GM21528 (cell line): ENCODE data around the gene MIER1.
"Not testable (repeated sequence)": the region's sequence is repeated elsewhere in the genome, so short reads cannot be mapped to it uniquely, and the experiment has no call there.

Source experiments
- ATAC-seq: cut with Tn5 transposase; IDR thresholded peaks from one replicate; pipeline ENCODE4 v1.9.1; 2021; ENCODE audit warnings: mild to moderate bottlenecking, moderate library complexity; ENCODE audit not compliant: unreplicated experiment, low FRiP score

The MIER1 gene

DNA sequence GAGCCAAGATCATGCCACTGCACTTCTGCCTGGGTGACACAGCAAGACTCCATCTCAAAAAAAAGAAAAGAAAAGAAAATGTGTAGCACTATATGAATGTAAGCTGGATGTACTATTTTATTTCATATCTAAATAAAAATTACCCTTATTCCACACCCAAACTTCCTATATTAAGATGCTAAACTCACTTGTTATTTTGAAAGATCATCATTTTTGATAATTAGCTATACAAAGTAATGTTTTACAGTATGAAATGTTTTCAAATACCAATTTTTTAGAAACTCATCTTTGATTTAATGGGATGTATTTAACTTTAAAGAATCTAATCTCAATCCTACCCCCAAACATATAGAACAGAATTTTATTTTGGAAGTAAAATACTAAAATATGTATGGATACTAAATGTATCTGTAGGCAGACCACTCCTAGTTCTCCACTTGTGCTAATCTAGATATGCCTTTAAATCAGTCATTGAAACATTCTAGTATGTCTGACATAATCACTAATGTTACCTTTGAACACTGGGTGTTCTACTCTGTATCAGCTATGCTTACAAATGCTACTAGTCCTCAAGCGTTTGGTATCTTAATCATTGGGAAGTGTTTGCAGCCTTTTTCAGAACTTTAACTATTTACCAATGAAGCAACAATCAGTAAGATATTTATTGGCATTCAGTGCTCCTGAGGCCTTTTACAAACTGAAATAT, 12.9 kb downstream of the MIER1 start:
- no peak for ATAC-seq

DNA sequence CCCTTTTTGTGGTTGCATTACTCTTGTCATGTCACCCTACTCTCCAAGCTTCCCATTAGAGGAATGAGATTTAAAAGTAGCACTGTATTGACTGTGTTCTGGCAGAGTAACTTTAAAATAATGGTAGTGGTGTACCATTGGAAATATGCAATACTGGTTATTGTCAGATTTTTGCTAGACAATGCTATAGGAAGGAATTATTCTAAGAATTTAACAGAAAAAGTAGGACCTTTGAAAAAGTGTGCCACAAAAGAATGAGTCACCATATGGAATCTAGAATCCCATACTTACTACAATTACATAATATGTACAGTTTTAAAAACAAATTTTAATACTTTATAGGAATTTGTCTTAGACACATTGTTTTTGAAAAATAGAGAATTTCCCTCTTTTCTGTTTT, 13.8 kb downstream of the MIER1 start:
- no peak for ATAC-seq

- ATAC-seq: no peak
Measured at GRCh38 chr1:66940981-66941380, 16.2 kb downstream of the MIER1 start.

DNA sequence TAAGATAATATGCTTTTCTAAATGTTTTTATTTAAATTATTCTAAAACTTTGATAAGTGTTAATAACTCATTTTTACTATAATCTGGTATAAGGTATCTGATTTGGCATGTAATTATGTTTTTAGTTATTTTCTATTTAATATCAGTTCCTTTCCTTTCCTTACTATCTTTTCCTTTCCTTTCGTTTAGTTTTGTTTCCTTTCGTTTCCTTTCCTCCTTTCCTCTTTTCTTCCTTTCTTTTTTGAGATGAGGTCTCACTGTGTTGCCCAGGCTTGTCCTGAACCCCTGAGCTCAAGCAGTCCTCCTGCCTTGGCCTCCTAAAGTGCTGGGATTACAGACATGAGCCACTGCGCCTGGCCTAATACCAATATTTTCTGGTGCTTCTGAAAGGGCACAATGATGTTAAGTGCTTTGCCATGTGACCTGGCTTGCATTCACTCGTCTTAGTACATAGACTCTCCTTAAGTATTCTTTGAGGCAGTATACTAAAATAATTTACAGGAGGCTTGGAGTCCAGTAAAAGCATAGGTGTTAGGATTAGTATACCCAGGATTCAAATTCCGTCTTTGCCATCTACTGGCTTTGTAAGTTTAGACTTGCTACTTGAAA, 18.7 kb downstream of the MIER1 start:
- no peak for ATAC-seq

- ATAC-seq: no peak
Measured at GRCh38 chr1:66944330-66945274, 19.8 kb downstream of the MIER1 start.

- ATAC-seq: no peak
Measured at GRCh38 chr1:66945316-66945715, 20.5 kb downstream of the MIER1 start.

DNA sequence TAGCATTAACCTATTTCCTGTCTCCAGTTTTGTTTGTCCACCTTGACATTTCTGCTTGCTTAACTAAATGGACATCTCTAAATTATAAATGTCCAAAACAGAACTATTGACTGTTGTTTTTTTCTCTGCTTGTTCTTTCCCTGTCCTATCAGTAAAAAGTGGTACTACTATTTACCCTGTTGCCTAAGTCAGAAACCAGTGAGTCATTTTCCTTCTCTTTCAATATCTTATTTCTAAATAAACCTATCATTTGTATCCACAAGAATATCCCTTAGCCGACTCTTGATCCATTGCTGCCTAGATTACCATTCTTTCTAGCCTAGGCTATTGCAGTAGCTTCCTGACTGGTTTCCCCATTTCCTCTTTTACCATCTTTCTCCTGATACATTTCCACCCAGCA, 22.5 kb downstream of the MIER1 start:
- ATAC-seq: no peak

DNA sequence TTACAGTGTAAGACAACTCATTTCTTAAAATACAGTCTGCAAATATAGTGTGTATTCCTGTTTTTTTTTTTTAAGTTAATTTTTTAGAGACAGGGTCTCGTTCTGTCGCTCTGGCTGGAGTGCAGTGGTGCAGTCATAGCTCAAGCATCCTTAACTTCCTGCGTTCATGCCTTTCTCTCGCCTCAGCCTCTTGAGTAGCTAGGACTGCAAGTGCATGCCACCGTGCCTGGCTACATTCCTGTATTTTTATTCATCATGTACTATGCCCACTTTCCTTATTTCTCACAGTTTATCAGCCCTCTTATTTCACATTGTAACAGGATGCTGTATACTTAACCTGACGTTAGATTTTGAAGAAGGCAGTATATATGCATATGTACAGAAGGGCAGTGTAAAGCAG, 26.7 kb downstream of the MIER1 start:
- ATAC-seq: no peak

GRCh38 chr1:66954208-66954607, 29.4 kb downstream of the MIER1 start:
- ATAC-seq: peak; percentile 80

- no peak for ATAC-seq
Measured at GRCh38 chr1:66957938-66958337, 33.1 kb downstream of the MIER1 start.

DNA sequence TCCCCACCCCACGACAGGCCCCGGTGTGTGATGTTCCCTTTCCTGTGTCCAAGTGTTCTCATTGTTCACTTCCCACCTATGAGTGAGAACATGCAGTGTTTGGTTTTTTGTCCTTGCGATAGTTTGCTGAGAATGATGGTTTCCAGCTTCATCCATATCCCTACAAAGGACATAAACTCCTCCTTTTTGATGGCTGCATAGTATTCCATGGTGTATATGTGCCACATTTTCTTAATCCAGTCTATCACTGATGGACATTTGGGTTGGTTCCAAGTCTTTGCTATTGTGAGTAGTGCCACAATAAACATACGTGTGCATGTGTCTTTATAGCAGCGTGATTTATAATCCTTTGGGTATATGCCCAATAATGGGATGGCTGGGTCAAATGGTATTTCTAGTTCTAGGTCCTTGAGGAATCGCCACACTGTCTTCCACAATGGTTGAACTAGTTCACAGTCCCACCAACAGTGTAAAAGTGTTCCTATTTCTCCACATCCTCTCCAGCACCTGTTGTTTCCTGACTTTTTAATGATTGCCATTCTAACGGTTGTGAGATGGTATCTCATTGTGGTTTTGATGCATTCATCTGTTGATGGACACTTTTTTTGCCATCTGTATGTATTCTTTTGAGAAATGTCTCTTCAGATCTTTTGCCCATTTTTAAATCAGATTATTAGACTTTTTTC, 41.5 kb downstream of the MIER1 start:
- ATAC-seq: not testable (repeated sequence)

DNA sequence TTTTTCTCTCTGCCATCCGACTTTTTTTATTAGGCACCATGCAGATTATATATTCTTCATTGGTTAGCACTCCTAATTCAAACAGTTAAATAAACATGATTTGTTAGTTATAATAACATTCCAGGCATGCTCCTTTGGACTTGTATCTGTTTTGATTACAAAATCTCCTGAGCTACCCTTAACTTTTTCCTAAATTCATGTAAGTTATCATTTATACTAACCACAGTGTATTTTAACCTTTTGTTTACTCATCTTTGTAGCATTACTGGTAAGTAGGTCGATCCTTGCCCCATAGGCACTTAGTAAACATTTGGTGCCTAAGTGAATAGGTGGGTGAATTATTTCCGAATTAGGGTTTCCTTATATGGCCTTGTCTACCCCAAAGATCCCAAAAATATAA, 43.8 kb downstream of the MIER1 start:
- no peak for ATAC-seq

GRCh38 chr1:66978201-66978600, 53.4 kb downstream of the MIER1 start:
- ATAC-seq: no peak

DNA sequence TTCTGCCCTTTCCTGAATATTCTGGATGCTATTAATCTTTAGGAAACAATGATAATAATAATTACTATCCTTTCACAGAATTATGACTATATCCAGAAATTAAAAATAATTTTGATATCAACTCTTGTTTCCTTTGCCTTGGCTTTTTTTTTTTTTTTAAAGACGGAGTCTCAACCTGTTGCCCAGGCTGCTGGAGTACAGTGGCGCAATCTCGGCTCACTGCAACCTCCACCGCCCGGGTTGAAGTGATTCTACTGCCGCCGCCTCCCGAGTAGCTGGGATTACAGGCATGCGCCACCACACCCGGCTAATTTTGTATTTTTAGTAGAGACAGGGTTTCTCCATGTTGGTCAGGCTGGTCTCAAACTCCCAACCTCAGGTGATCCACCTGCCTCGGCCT, 54.8 kb downstream of the MIER1 start:
- ATAC-seq: not testable (repeated sequence)

GRCh38 chr1:66980745-66981367, 56.1 kb downstream of the MIER1 start:
- no peak for ATAC-seq

DNA sequence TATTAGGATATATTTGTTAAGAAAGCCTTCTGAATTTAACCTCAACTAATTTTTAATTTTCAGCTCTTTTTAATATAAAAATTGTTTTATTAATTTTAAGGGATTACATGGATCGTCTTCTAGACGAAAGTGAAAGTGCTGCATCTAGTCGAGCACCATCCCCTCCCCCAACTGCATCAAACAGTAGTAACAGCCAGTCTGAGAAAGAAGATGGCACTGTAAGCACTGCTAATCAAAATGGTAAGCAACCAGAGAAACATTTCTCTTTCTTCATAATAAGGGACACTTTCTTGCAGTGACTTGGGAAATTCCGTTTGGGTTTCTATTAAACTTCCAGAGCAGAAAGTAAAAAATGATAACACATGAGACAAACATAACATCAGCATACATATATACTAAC, 56.9 kb downstream of the MIER1 start:
- ATAC-seq: no peak

DNA sequence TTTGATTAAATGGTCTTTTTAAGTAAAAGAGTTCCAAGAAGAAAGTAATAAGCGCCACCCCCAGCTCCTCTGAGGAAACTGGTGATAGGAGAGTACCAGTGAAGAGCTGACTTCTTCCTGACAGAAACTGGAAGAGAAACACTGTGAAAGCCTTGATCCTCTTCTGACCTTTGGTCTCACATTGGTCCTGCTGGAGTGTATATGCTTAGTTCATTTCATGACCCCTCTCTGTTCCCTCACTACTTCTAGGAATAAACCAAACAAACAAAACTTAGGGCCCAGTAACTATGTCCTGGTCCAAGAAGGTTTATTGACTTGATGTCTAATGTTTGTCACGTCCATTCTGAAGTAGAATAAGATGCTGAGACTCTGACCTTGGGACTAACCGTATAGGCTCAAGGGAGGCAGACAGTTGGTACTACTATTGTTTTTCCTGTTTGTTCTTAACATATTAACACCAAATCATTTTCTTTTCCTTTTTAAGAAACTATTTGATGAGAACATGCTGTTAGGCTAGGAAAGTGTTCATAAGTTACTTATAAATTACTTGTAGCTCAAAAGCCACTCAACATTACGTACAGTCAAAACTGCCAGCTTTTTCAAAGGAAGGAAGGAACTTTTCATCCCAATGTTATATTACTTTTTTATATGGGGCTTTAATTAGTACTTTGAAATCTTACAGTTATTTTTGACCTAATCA, 57.9 kb downstream of the MIER1 start:
- peak; percentile 53 for ATAC-seq

DNA sequence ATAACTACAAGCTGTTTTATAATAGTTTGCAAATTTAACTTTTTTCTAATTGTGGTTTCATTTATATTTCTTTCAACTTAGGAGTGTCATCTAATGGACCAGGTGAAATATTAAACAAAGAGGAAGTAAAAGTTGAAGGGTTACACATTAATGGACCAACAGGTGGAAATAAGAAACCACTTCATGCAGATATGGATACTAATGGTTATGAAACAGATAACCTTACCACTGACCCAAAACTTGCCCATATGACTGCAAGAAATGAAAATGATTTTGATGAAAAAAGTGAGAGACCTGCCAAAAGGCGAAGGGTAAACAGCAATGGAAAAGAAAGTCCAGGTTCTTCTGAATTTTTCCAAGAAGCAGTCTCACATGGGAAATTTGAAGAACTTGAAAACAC, 59.7 kb downstream of the MIER1 start:
- peak; percentile 85 for ATAC-seq

GRCh38 chr1:66985835-66986234, 61.0 kb downstream of the MIER1 start:
- ATAC-seq: no peak

- ATAC-seq: no peak
Measured at GRCh38 chr1:66993076-66993475, 68.3 kb downstream of the MIER1 start.
